ENCODE data around the gene RTL1.

The RTL1 gene

GRCh38 chr14:100882026-100882967 is 21.2 kb downstream of the RTL1 start:
- no peak for DNase-seq (ENCODE audit: low read depth in 2 of 2)

GRCh38 chr14:100881211-100882025 is 22.1 kb downstream of the RTL1 start:
- DNase-seq (ENCODE audit: low read depth in 2 of 2): no peak

DNA sequence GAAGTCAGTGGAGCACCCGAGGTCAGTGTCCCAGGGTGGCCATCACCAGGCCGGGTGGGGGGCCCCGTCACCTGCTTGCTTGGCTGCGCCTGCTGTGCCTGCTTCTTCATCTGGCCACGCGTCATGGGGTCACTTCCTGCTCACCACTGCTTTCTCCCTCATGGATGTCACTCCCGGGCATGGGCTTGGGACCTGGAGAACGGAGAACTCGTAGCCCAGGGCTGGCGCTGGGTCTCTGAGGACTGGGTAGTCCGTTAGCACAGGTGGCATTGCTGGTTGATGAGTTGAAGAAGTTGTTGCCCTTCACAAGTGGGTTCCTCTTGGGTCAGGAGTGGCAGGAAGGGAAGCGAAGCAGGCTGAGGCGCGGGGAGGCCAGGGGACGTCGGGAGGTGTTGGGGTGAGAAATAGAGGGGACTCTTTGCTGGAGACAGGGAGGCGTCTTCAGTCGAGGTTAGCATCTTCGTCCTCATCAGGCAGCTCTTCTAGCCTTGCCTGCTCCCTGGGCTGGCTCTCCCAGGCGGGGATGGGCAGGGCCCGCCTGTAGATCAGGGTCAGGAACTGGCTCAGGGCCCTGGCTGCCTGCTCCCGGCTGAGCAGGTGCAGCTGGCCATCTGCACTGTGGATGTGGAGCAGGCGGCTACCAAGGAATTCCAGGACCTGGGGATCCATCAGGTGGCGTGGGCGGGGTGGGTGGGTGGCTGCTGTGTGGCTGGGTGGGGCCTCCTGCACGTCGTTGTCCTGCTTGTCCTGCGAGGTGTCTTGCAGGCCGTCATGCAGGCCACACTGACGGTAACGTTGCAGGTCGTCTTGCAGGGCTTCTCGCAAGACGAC is 23.0 kb downstream of the RTL1 start:
- no peak for DNase-seq (ENCODE audit: low read depth in 2 of 2)

DNA sequence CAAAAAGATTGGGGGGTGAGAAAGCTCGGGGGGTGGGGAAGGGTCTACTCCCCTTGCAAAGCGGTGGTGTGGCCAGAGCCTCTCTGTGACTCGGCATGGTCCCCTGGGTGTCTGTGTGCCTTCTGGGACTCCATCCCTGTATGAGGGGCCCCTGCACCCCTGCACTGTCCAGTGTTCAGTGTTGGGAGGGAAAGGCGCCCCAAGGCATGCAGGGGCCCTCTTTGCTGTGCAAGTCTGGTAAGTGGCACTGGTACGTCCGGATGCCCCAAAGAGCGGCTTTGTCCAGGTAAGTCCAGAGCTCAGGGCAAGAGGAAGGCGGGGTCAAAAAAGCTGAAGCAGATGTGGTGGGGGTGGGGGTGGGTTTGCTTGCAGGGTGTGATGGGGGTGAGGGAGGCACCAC is 23.7 kb downstream of the RTL1 start:
- DNase-seq (ENCODE audit: low read depth in 2 of 2): no peak

- no peak for DNase-seq (ENCODE audit: low read depth in 2 of 2)
Observed at GRCh38 chr14:100879194-100879593, 24.3 kb downstream of the RTL1 start.

GRCh38 chr14:100878271-100879146 is 25.0 kb downstream of the RTL1 start:
- no peak for DNase-seq (ENCODE audit: low read depth in 2 of 2)

DNA sequence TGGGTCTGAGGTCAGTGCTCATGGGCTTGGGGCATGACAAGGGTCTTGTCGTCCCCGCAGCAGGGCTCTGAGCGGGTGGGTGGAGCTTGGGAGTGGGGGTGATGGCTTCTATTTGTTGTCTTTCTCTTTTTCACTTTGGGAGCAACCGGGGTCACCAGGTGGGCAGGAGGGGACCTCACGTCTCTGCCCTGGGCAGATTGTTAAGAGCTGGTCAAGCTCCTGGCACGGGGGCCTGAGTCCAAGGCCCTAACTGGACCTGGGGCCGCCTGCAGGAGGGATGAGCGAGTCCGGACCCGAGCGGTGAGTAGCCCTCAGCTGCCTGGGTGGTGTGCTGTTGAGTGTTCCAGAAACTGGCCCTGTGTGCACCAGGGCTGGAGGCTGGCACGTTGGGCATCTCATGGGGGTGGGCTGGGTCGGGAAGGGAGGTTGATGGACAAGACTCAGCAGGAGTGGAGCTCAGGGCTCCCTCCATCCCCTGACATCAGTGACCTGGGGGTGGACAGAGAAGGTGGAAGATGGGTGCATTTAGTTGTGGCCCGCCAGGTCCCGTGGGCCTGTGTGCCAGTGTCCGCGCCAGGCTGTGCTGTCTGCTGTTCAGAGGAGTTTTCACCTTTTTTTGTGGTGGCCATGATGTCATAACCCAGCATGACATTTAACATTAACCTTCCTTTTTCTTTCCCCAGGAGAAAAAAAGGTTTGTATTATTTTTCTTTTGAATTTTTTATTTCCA is 27.5 kb downstream of the RTL1 start:
- DNase-seq (ENCODE audit: low read depth in 2 of 2): no peak

DNA sequence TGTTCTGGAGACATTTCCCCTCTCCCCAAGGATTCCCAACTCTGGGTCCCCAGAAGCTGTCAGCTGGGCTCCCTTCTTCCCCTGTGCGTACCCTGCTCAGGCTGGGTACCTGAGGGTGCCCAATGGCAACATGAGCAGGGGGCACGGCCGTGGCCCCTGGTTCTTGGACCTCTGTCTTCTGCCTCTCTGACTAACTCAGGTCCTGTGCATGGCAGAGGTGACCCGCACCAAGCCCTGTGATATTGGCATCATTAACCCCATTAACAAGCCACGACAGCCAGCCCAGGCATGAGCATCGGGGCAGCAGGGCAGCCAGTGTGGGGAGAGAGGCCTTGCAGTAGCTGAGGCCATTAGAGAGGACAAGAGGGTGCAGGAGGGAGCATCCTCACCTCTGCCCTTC is 28.4 kb downstream of the RTL1 start:
- DNase-seq (ENCODE audit: low read depth in 2 of 2): no peak

GRCh38 chr14:100874411-100875091 is 29.0 kb downstream of the RTL1 start:
- no peak for DNase-seq (ENCODE audit: low read depth in 2 of 2)

GRCh38 chr14:100874051-100874410 is 29.5 kb downstream of the RTL1 start:
- DNase-seq (ENCODE audit: low read depth in 2 of 2): no peak

GRCh38 chr14:100873096-100873482 is 30.4 kb downstream of the RTL1 start:
- DNase-seq (ENCODE audit: low read depth in 2 of 2): no peak

GRCh38 chr14:100872259-100873095 is 31.0 kb downstream of the RTL1 start:
- DNase-seq (ENCODE audit: low read depth in 2 of 2): no peak

GRCh38 chr14:100871234-100872186 is 32.0 kb downstream of the RTL1 start:
- DNase-seq (ENCODE audit: low read depth in 2 of 2): peak in 1 of 2 experiments; percentile 17

DNA sequence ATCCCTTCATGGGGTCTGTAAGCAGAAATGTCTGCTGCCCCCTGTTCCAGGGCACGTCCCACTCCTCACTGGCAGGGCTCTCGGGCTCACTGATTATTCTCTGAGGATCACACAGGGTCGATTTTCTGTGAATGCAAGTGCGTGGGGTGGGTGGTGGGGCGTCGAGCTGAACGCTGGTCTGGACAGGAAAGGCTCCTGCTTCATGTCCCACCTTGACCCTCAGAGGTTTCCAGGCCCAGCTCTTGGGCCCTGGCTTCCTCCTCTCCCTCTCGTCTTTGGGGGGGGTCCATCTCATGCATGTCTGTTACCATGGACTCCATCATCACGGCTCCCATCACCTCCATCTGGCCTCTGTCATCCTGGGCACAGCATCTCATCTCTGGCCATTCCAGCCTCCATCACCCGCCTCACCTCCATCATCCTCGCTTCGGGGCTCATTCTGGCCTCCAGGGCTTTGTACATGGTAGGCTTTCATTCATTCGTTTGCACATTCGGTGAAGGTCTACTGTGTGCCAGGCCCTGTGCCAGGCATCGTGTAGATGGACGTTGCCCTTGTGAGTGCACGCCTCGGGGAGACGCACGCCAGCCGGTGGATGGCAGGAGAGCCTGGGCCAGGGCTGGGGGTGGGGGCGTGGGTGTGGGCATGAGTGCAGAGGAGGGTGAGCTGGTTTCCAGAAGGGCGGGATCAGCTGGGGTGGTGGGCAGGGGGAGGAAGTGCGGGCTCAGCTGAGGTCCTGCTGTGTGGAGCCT is 34.7 kb downstream of the RTL1 start:
- no peak for DNase-seq (ENCODE audit: low read depth in 2 of 2)

DNA sequence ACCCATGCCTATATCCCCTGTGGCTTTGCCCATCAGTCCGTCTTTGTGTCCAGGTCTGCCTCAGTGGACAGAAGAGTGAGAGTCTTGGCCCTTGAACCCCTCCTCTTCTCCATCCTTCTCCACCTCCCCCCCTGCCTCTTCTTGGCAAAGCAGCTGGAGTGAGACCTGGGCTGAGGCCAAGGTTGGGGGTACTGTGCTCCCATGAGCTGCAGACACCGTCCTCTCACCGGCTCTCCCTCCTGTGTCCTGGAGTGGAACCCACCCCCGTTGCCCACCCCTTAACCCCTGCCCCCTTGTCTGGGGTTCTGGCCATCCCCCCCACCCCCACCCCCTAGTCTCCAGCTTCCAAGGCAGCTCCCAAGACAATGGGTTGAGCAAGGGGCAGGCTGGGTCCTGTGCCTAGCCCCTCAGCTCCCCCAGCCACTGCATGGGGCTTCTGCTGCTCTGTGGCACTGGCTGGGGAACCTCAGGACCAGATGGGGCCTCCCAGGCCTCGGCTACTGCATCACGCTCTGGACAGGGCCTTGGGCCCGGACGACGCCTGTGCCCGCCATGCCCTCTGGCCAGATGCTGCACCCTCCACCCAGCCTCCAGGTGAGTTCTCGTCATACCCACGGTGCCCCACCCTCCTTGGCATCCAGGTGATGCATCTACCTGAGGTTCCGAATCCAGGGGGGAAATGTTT is 35.7 kb downstream of the RTL1 start:
- DNase-seq (ENCODE audit: low read depth in 2 of 2): no peak
